Measurements from ENCODE around the gene ARHGEF7. TPM values are rescaled to one million over a fixed set of nuclear protein-coding genes. Genes with fewer than 3 reads are reported as not detected.

ARHGEF7 gene
- total RNA-seq, 1 experiment from 2014 or later, result 29.1 TPM

- no peak for DNase-seq (ENCODE audit: low read depth, low spot score)
- in situ Hi-C loops (cut with HindIII; ENCODE audit: low pct_unique_long_range_greater_than_20kb, low sequenced_read_pairs), result no loop called here
Measured at GRCh38 chr13:111270126-111270525, 155.0 kb downstream of the ARHGEF7 start.

DNA sequence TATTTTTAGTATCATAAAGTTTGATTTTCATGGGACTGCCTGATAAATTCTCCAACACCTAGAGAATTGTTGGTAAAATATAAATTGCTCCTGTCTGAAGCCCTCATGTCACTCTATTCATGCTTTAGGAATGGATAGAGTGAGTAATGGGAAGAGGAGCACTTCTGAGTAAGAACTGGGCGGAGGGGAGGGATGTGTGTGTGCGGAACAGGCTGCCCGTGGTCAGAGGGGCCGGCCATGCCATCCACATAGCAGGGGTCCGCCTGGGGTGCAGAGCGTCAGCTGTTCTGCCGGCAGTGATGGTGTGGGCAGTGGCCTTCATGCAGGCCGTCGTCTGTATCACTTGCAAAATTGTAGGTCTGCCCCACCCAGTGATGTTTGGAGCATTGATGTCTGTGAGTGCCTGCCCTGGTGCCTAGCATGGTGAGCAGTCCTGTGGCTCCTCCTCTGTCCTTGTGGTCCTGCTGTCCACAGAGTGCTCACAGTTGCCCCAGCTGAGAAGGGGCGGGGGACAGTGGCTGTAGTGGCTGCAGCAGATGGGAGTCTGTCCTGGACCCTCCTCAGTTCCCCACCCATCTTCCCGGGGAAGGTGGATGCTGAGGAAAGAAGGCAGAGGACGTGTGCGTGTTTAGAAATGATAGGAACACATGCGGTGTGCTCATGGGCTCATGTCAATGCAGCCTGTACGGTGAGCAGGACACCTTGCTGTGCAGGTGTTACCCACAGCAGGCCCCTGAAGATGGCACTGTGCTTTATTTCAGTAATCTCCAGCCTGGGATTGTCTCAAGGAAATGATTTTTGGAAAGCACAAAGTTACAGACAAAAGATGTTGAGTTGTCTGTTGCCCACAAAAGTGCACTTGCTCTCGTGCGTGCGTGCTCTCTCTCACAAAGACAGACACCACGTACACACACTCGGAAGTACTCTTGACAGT is 155.9 kb downstream of the ARHGEF7 start:
- no peak for DNase-seq (ENCODE audit: low read depth, low spot score)
- in situ Hi-C loops (cut with HindIII; ENCODE audit: low pct_unique_long_range_greater_than_20kb, low sequenced_read_pairs), result no loop called here

GRCh38 chr13:111272117-111272516 is 157.0 kb downstream of the ARHGEF7 start:
- in situ Hi-C loops (cut with HindIII; ENCODE audit: low pct_unique_long_range_greater_than_20kb, low sequenced_read_pairs), result no loop called here
- DNase-seq (ENCODE audit: low read depth, low spot score), result no peak

DNA sequence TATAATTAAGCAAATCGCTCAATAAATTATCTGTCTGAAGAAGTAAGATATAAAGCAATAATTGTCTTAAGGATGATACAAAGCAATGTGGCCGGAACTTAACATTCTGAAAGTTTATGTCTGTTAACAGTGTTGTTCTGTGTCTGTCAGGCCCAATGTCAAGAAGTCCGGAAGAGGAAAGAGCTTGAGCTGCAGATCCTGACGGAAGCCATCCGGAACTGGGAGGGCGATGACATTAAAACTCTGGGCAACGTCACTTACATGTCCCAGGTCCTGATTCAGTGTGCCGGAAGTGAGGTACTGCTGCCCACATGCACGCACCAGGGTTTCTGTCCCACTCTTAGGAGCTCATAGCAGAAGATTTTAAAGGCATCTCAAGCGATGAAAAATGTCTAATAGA is 160.3 kb downstream of the ARHGEF7 start:
- no peak for DNase-seq (ENCODE audit: low read depth, low spot score)
- in situ Hi-C loops (cut with HindIII; ENCODE audit: low pct_unique_long_range_greater_than_20kb, low sequenced_read_pairs), result no loop called here

DNA sequence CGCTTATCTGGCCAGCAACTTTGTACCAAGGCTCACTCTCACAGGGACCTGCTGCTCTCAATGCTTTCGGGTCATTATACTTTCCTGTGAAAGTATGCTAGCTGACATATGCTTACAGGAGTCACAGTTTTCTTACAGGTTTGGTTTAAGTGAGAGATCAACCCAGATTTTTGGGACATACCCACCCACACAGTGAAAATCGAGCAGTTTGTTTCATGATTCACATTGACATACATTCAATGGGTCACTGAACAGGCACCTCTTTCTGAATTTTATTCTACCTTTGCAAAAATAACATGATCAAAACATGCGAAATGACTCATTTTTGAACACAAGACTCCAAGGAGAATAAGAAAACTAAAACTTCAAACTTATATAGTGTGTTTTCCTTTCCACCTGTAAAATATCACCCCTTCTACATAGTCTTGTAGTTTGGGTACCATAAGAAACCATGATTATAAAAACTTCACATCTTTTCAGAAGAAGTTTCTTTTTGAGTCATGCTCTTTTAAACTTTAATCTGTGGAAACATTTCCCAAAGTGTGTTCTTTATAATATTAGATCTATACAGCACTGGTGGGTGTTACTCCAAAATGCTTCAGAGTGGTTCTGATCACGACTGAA is 161.0 kb downstream of the ARHGEF7 start:
- no peak for DNase-seq (ENCODE audit: low read depth, low spot score)
- in situ Hi-C loops (cut with HindIII; ENCODE audit: low pct_unique_long_range_greater_than_20kb, low sequenced_read_pairs), result no loop called here

DNA sequence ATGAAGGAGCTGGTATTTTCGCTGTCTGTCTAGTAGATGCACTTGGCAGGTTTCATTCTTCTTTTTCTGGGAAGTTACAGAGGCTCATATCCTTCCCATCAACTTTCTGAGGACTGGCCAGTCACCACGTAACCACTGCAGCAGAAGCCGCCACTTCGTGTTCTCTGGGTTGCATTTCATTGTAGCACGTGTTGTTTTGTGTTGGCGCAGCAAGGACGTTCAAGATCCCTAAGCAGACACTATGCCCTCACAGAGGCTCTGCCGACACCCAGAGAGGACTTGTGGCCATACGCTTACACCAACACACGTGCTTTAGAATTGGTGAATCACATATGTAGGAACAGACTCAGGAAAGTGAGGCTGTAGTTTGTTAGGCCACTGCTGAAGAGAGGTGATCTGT is 163.1 kb downstream of the ARHGEF7 start:
- DNase-seq (ENCODE audit: low read depth, low spot score), result no peak
- in situ Hi-C loops (cut with HindIII; ENCODE audit: low pct_unique_long_range_greater_than_20kb, low sequenced_read_pairs), result no loop called here

DNA sequence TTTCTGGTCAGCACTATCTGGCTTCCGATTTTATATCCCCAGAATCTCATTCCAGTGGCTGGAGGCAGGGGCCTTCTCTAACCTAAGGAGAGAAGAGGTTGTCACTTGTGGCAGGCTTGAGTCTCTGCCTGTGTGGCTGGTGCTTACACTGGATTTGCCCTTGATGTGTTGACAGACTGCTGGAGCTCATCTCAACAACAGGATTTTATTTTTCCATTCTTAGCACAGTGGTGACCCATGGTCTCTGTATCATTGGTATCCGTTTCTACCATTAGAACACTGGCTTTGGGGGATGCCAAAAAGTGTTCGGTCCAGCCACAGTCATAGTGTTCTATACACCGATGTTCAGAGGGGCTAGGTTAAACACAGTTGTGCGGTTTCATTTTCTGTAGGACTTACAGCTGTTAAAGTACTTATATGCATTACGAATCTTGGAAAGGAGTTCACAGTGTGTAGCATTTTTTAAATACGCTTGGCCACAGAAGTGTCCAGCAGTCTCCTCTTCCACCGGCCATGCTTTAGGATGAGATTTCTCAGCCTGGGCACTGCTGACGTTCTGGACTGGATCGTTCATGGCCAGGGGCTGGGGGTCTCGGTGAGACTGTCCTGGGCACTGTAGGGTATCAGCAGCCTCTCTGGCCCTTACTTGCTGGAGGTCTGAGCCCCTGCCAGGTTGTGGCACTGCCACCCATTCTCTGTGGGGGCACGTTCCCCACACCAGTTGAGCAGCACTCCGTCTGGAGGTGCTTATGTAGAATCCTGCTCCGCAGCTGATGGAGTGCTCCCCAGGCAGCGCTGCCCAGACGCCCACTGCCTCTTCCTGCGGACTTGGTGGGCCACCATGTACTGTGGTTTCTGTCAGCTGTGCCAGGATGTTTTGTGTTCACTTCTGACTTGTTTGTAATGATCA is 163.9 kb downstream of the ARHGEF7 start:
- no peak for DNase-seq (ENCODE audit: low read depth, low spot score)
- in situ Hi-C loops (cut with HindIII; ENCODE audit: low pct_unique_long_range_greater_than_20kb, low sequenced_read_pairs), result no loop called here

- in situ Hi-C loops (cut with HindIII; ENCODE audit: low pct_unique_long_range_greater_than_20kb, low sequenced_read_pairs), result no loop called here
- no peak for DNase-seq (ENCODE audit: low read depth, low spot score)
Measured at GRCh38 chr13:111280226-111280625, 165.1 kb downstream of the ARHGEF7 start.

DNA sequence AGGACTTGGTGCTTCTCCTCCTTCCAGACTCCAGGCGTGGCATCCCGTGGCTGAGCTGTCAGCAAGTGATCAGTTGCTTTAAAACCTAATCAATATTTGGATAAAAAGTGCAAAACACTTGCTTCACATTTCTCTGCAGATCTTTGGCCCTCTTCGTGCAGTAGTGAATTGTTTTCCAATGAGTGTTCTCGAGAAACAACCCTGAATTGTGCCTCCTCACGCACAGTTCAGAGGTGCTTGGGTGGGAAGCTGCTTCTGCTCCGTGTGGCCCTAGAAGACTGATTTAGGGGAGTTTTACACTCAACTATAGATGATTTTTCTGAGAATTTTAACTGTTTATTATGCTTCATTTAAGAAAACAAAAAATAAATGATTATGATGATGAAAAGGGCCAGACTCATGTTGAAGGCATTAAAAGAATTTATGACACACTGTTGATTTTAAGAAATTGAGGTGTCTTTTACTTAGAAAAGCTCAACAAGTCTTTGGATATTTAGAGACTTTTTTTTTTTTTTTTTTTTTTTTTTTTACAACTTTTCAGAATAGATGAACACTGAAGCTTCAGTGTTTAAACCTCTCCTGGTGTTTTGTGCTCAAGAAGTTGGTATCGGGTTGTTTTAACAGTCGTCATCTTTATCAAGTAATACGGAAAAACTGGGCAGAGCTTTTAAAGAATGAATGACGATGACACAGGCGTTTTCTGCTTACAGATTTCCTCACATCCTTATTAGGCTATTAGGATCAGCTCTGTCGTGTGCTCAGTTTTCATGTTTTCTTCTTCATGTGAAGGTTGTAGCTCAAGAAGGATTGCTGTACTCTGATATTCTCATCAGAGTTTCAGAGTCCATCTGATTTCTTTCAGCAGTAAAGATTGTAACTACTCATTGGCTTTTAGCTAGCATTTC is 165.8 kb downstream of the ARHGEF7 start:
- in situ Hi-C loops (cut with HindIII; ENCODE audit: low pct_unique_long_range_greater_than_20kb, low sequenced_read_pairs), result no loop called here
- no peak for DNase-seq (ENCODE audit: low read depth, low spot score)

- DNase-seq (ENCODE audit: low read depth, low spot score), result no peak
- in situ Hi-C loops (cut with HindIII; ENCODE audit: low pct_unique_long_range_greater_than_20kb, low sequenced_read_pairs), result no loop called here
Measured at GRCh38 chr13:111281751-111282311, 166.7 kb downstream of the ARHGEF7 start.

DNA sequence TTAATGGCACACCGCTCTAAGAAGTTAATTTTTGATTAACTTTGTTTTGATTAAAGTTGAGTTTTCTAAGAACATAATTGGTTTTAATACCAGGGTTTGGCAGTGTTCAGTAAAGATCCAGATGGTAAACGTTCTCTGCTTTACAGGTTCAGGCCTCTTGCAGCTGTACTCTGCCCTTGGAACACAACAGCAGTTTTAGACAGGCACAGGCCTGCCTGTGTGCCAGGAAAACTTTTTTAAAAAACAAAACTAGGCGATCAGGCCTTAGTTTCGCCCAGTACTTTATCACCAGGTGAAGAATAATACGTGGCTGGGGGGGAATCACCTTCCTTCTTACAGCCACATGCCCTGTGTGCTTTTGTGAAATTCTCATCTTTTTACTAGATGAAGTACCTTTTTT is 167.3 kb downstream of the ARHGEF7 start:
- in situ Hi-C loops (cut with HindIII; ENCODE audit: low pct_unique_long_range_greater_than_20kb, low sequenced_read_pairs), result no loop called here
- no peak for DNase-seq (ENCODE audit: low read depth, low spot score)

DNA sequence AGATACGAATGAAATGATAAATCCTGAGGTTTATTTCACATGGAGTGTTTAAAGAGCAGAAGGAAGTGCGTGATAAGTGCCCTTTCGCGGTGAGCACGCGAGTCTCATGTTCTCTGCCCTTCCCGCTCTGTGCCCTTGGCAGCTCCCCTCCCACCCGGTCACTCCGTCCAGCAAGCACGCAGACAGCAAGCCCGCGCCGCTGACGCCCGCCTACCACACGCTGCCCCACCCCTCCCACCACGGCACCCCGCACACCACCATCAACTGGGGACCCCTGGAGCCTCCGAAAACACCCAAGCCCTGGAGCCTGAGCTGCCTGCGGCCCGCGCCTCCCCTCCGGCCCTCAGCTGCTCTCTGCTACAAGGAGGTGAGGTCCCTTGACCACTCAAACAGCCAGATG is 167.9 kb downstream of the ARHGEF7 start:
- in situ Hi-C loops (cut with HindIII; ENCODE audit: low pct_unique_long_range_greater_than_20kb, low sequenced_read_pairs), result no loop called here
- DNase-seq (ENCODE audit: low read depth, low spot score), result no peak

- in situ Hi-C loops (cut with HindIII; ENCODE audit: low pct_unique_long_range_greater_than_20kb, low sequenced_read_pairs), result no loop called here
- DNase-seq (ENCODE audit: low read depth, low spot score), result no peak
Measured at GRCh38 chr13:111283457-111283856, 168.3 kb downstream of the ARHGEF7 start.

GRCh38 chr13:111283991-111284390 is 168.9 kb downstream of the ARHGEF7 start:
- DNase-seq (ENCODE audit: low read depth, low spot score), result no peak
- in situ Hi-C loops (cut with HindIII; ENCODE audit: low pct_unique_long_range_greater_than_20kb, low sequenced_read_pairs), result no loop called here

DNA sequence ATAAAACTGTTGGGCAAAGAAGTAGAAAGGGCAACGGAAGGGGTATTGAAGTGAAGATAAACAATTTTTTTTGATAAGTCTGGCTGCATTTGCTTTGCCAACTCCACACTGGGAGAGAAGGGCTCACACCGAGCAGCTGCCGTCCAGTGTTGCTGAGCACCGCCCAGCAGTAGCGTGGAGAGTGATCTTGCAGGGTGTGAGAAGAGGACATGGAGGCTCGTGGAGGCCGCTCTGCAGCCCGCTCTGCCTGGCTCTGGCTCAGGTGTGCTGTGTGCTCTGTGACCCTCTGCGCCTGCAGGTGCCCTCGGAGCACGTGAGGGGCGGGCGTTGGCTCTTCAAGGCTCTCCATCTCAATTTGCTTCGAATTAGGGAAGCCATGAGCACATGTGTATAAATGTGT is 169.5 kb downstream of the ARHGEF7 start:
- no peak for DNase-seq (ENCODE audit: low read depth, low spot score)
- in situ Hi-C loops (cut with HindIII; ENCODE audit: low pct_unique_long_range_greater_than_20kb, low sequenced_read_pairs), result no loop called here

GRCh38 chr13:111286162-111286561 is 171.1 kb downstream of the ARHGEF7 start:
- DNase-seq (ENCODE audit: low read depth, low spot score), result peak; percentile 6
- in situ Hi-C loops (cut with HindIII; ENCODE audit: low pct_unique_long_range_greater_than_20kb, low sequenced_read_pairs), result no loop called here

GRCh38 chr13:111286749-111287148 is 171.6 kb downstream of the ARHGEF7 start:
- no peak for DNase-seq (ENCODE audit: low read depth, low spot score)
- in situ Hi-C loops (cut with HindIII; ENCODE audit: low pct_unique_long_range_greater_than_20kb, low sequenced_read_pairs), result no loop called here

Measured in SK-MEL-5 (cell line).